HFFc6 (cell line): ENCODE results near the gene GAMT. TPM values are rescaled to one million over a fixed set of nuclear protein-coding genes. Genes with fewer than 3 reads are reported as not detected.

Source experiments
- DNase-seq: peaks from one replicate; pipeline ENCODE4 v3.0.0-alpha.2; 2018
- H3K27ac Mint-ChIP-seq: 2 replicates; pipeline ENCODE4 v1.8.0; 2020; ENCODE audit warnings: mild to moderate bottlenecking, mixed read lengths
- H3K27me3 Mint-ChIP-seq: 2 replicates; pipeline ENCODE4 v1.8.0; 2021; ENCODE audit warnings: mild to moderate bottlenecking, moderate library complexity, mixed read lengths; ENCODE audit not compliant: insufficient read depth
- H3K36me3 Mint-ChIP-seq: 2 replicates; pipeline ENCODE4 v1.8.0; 2021; ENCODE audit warnings: low read depth, mixed read lengths
- H3K4me1 Mint-ChIP-seq: 2 replicates; pipeline ENCODE4 v1.8.0; 2020; ENCODE audit warnings: low read depth, mixed read lengths
- H3K4me3 Mint-ChIP-seq: 2 replicates; pipeline ENCODE4 v1.8.0; 2020; ENCODE audit warnings: mild to moderate bottlenecking, moderate library complexity, mixed read lengths
- H3K9me3 Mint-ChIP-seq: 2 replicates; pipeline ENCODE4 v1.8.0; 2020; ENCODE audit warnings: mild to moderate bottlenecking, mixed read lengths
- CTCF ChIP-seq: fragments of 200-600 bp; sonication (generic); IDR thresholded peaks from 2 replicates; pipeline ENCODE4 v1.5.0; 2021; ENCODE audit warnings: antibody characterized with exemption, mild to moderate bottlenecking
- total RNA-seq, 6 experiments: library from RNA; stranded (reverse); fragmentation: NEBNext Ultra II Directional; extraction: Animal tissue kit (Norgen Biotek cat#: 25700); gene quantifications; 2 replicates in 1 of 6; 3 replicates in 5 of 6; pipeline ENCODE4 v1.2.3, GENCODE V29; 2021

GAMT gene
- total RNA-seq, 6 experiments from 2014 or later: 55.2 to 71.3 (median 67.7) TPM

- no peak overlapping the region for H3K4me3 Mint-ChIP-seq
- H3K36me3 Mint-ChIP-seq: peaks cover 4% of the 10 kb centered on the region; the same call in 1 of the 2 replicates
- no peak for TF ChIP-seq CTCF
- H3K27ac Mint-ChIP-seq: no peak overlapping the region
- no peak for DNase-seq
- H3K27me3 Mint-ChIP-seq: peaks cover 4% of the 10 kb centered on the region; the same call in 1 of the 2 replicates
- H3K9me3 Mint-ChIP-seq: no peaks in the 10 kb centered on the region
- H3K4me1 Mint-ChIP-seq: no peaks in the 10 kb centered on the region
Measured at GRCh38 chr19:1427221-1427920, 26.0 kb upstream of the GAMT start.

GRCh38 chr19:1426736-1427135 is 25.4 kb upstream of the GAMT start:
- H3K4me3 Mint-ChIP-seq: no peak overlapping the region
- H3K4me1 Mint-ChIP-seq: no peaks in the 10 kb centered on the region
- no peaks in the 10 kb centered on the region for H3K9me3 Mint-ChIP-seq
- peaks cover 4% of the 10 kb centered on the region; the same call in 1 of the 2 replicates for H3K36me3 Mint-ChIP-seq
- H3K27ac Mint-ChIP-seq: no peak overlapping the region
- no peak for TF ChIP-seq CTCF
- H3K27me3 Mint-ChIP-seq: peaks cover 4% of the 10 kb centered on the region; the same call in 1 of the 2 replicates
- no peak for DNase-seq

- TF ChIP-seq CTCF: no peak
- H3K27ac Mint-ChIP-seq: no peak overlapping the region
- H3K36me3 Mint-ChIP-seq: peaks cover 5% of the 10 kb centered on the region
- no peak for DNase-seq
- no peaks in the 10 kb centered on the region for H3K4me1 Mint-ChIP-seq
- peaks cover 4% of the 10 kb centered on the region; the same call in 1 of the 2 replicates for H3K27me3 Mint-ChIP-seq
- no peak overlapping the region for H3K4me3 Mint-ChIP-seq
- no peaks in the 10 kb centered on the region for H3K9me3 Mint-ChIP-seq
Measured at GRCh38 chr19:1425902-1426301, 24.6 kb upstream of the GAMT start.

GRCh38 chr19:1425102-1425837 is 23.9 kb upstream of the GAMT start:
- no peak for DNase-seq
- TF ChIP-seq CTCF: no peak
- H3K27ac Mint-ChIP-seq: no peak overlapping the region
- peaks cover 10% of the 10 kb centered on the region for H3K36me3 Mint-ChIP-seq
- no peak overlapping the region for H3K4me3 Mint-ChIP-seq
- no peaks in the 10 kb centered on the region for H3K4me1 Mint-ChIP-seq
- H3K27me3 Mint-ChIP-seq: peaks cover 4% of the 10 kb centered on the region; the same call in 1 of the 2 replicates
- H3K9me3 Mint-ChIP-seq: no peaks in the 10 kb centered on the region

GRCh38 chr19:1424192-1424955 is 23.0 kb upstream of the GAMT start:
- peaks cover 14% of the 10 kb centered on the region for H3K36me3 Mint-ChIP-seq
- H3K27ac Mint-ChIP-seq: no peak overlapping the region
- TF ChIP-seq CTCF: no peak
- no peak for DNase-seq
- no peak overlapping the region for H3K4me3 Mint-ChIP-seq
- H3K9me3 Mint-ChIP-seq: no peaks in the 10 kb centered on the region
- H3K27me3 Mint-ChIP-seq: peaks cover 1% of the 10 kb centered on the region; the same call in 1 of the 2 replicates
- H3K4me1 Mint-ChIP-seq: no peaks in the 10 kb centered on the region
